Chondrocyte (in vitro differentiated cells): ENCODE results near the gene RBM5. TPM values are rescaled to one million over a fixed set of nuclear protein-coding genes. Genes with fewer than 3 reads are reported as not detected.

Source experiments
- DNase-seq: peaks from one replicate; pipeline ENCODE4 v3.0.0; 2021; ENCODE audit warnings: mixed read lengths, low spot score
- H3K27ac Mint-ChIP-seq: one replicate; pipeline ENCODE4 v1.8.0; 2021; ENCODE audit warnings: mild to moderate bottlenecking, moderate library complexity, mixed read lengths; ENCODE audit not compliant: unreplicated experiment
- H3K27me3 Mint-ChIP-seq: 2 replicates; pipeline ENCODE4 v1.8.0; 2021; ENCODE audit warnings: low read depth, mixed read lengths
- H3K36me3 Mint-ChIP-seq: 2 replicates; pipeline ENCODE4 v1.8.0; 2021; ENCODE audit warnings: low read depth, mixed read lengths
- H3K4me1 Mint-ChIP-seq: 2 replicates; pipeline ENCODE4 v1.8.0; 2021; ENCODE audit warnings: low read depth, mild to moderate bottlenecking, mixed read lengths
- H3K4me3 Mint-ChIP-seq: one replicate; pipeline ENCODE4 v1.8.0; 2021; ENCODE audit warnings: mild to moderate bottlenecking, moderate library complexity, mixed read lengths; ENCODE audit not compliant: unreplicated experiment
- H3K9me3 Mint-ChIP-seq: 2 replicates; pipeline ENCODE4 v1.8.0; 2021; ENCODE audit warnings: low read depth, mixed read lengths
- CTCF ChIP-seq: fragments of 200-600 bp; sonication (generic); IDR thresholded peaks from 2 replicates; pipeline ENCODE4 v1.5.0; 2021; ENCODE audit warnings: antibody characterized with exemption, mild to moderate bottlenecking, moderate library complexity
- total RNA-seq: library from RNA; stranded (reverse); gene quantifications from 3 replicates; pipeline ENCODE4 v1.2.1, GENCODE V29; 2021

RBM5 gene
- total RNA-seq, 1 donor from 2014 or later = 127 TPM

GRCh38 chr3:50128001-50128400 is 39.3 kb downstream of the RBM5 start:
- Mint-ChIP-seq H3K4me3 (no peak overlapping the region), H3K27me3 (no peaks in the 10 kb centered on the region), H3K36me3 (no peaks in the 10 kb centered on the region), H3K9me3 (no peaks in the 10 kb centered on the region), H3K27ac (peak overlapping the region; percentile 85), H3K4me1 (peaks cover 46% of the 10 kb centered on the region)
- TF ChIP-seq CTCF = no peak
- DNase-seq = no peak

GRCh38 chr3:50130436-50130835 is 41.7 kb downstream of the RBM5 start:
- TF ChIP-seq CTCF = no peak

GRCh38 chr3:50132421-50133282 is 43.9 kb downstream of the RBM5 start:
- H3K36me3 Mint-ChIP-seq = no peaks in the 10 kb centered on the region
- no peaks in the 10 kb centered on the region for H3K9me3 Mint-ChIP-seq

More at GRCh38 chr3:50130436-50130835, 41.7 kb downstream of the RBM5 start:
- Mint-ChIP-seq H3K36me3 (no peaks in the 10 kb centered on the region), H3K27ac (no peak overlapping the region), H3K9me3 (no peaks in the 10 kb centered on the region), H3K4me3 (no peak overlapping the region), H3K4me1 (peaks cover 27% of the 10 kb centered on the region), H3K27me3 (no peaks in the 10 kb centered on the region)
- DNase-seq = no peak

GRCh38 chr3:50133283-50133615 is 44.5 kb downstream of the RBM5 start:
- Mint-ChIP-seq H3K4me1 (peaks cover 13% of the 10 kb centered on the region), H3K4me3 (no peak overlapping the region), H3K9me3 (no peaks in the 10 kb centered on the region), H3K36me3 (no peaks in the 10 kb centered on the region), H3K27me3 (no peaks in the 10 kb centered on the region), H3K27ac (no peak overlapping the region)
- no peak for TF ChIP-seq CTCF
- no peak for DNase-seq

More at GRCh38 chr3:50132421-50133282, 43.9 kb downstream of the RBM5 start:
- Mint-ChIP-seq H3K27me3 (no peaks in the 10 kb centered on the region), H3K27ac (no peak overlapping the region), H3K4me1 (peaks cover 14% of the 10 kb centered on the region), H3K4me3 (no peak overlapping the region)
- DNase-seq = no peak
- no peak for TF ChIP-seq CTCF

- no peak overlapping the region for H3K27ac Mint-ChIP-seq
- no peak for DNase-seq
- no peaks in the 10 kb centered on the region for H3K36me3 Mint-ChIP-seq
These were observed 45.6 kb downstream of the RBM5 start for GRCh38 chr3:50134367-50134766.

More at GRCh38 chr3:50134367-50134766, 45.6 kb downstream of the RBM5 start:
- Mint-ChIP-seq H3K4me1 (peaks cover 21% of the 10 kb centered on the region), H3K27me3 (no peaks in the 10 kb centered on the region), H3K9me3 (no peaks in the 10 kb centered on the region), H3K4me3 (no peak overlapping the region)
- TF ChIP-seq CTCF = no peak
